Measurements from ENCODE around the gene SHB.

Gene SHB

GRCh38 chr9:38068701-38069628 lies at the start of gene SHB:
TSS of gene SHB (minus strand) at chr9:38069227. CDS start at chr9:38068645, 582 bp downstream.
- H3K27ac Mint-ChIP-seq: no peak within 1 kb of the TSS
- peak within 1 kb of the TSS; percentile 75 for H3K4me3 Mint-ChIP-seq
- H3K4me1 Mint-ChIP-seq: peaks cover 27% of the 10 kb centered on the region
- no peaks in the 10 kb centered on the region for H3K9me3 Mint-ChIP-seq
- peaks cover 2% of the 10 kb centered on the region for H3K27me3 Mint-ChIP-seq
- H3K36me3 Mint-ChIP-seq: no peaks in the 10 kb centered on the region

GRCh38 chr9:38117651-38118050 lies 48.6 kb upstream of the SHB start:
- Mint-ChIP-seq H3K4me3 (no peak overlapping the region), H3K27ac (no peak overlapping the region), H3K4me1 (no peaks in the 10 kb centered on the region), H3K36me3 (no peaks in the 10 kb centered on the region), H3K9me3 (no peaks in the 10 kb centered on the region), H3K27me3 (peaks cover 9% of the 10 kb centered on the region)

GRCh38 chr9:38114905-38115304 lies 45.9 kb upstream of the SHB start:
- Mint-ChIP-seq H3K9me3 (no peaks in the 10 kb centered on the region), H3K4me3 (no peak overlapping the region), H3K27ac (no peak overlapping the region), H3K27me3 (peaks cover 7% of the 10 kb centered on the region), H3K36me3 (no peaks in the 10 kb centered on the region), H3K4me1 (no peaks in the 10 kb centered on the region)

- Mint-ChIP-seq H3K27ac (peak overlapping the region; percentile 4), H3K4me1 (no peaks in the 10 kb centered on the region), H3K4me3 (no peak overlapping the region), H3K36me3 (no peaks in the 10 kb centered on the region), H3K27me3 (peaks cover 7% of the 10 kb centered on the region), H3K9me3 (no peaks in the 10 kb centered on the region)
These were observed 43.4 kb upstream of the SHB start for GRCh38 chr9:38112456-38112855.

GRCh38 chr9:38112049-38112448 lies 43.0 kb upstream of the SHB start:
- Mint-ChIP-seq H3K9me3 (no peaks in the 10 kb centered on the region), H3K27ac (no peak overlapping the region)

GRCh38 chr9:38110476-38110875 lies 41.4 kb upstream of the SHB start:
- Mint-ChIP-seq H3K27me3 (peaks cover 6% of the 10 kb centered on the region), H3K4me1 (no peaks in the 10 kb centered on the region), H3K9me3 (no peaks in the 10 kb centered on the region), H3K4me3 (no peak overlapping the region), H3K27ac (no peak overlapping the region), H3K36me3 (no peaks in the 10 kb centered on the region)

More at GRCh38 chr9:38112049-38112448, 43.0 kb upstream of the SHB start:
- Mint-ChIP-seq H3K4me3 (no peak overlapping the region), H3K4me1 (no peaks in the 10 kb centered on the region), H3K27me3 (peaks cover 7% of the 10 kb centered on the region), H3K36me3 (no peaks in the 10 kb centered on the region)

- Mint-ChIP-seq H3K27me3 (peaks cover 6% of the 10 kb centered on the region), H3K9me3 (no peaks in the 10 kb centered on the region), H3K4me3 (no peak overlapping the region), H3K27ac (no peak overlapping the region), H3K4me1 (no peaks in the 10 kb centered on the region), H3K36me3 (no peaks in the 10 kb centered on the region)
These were observed 40.6 kb upstream of the SHB start for GRCh38 chr9:38109601-38110000.

GRCh38 chr9:38108326-38108725 lies 39.3 kb upstream of the SHB start:
- no peaks in the 10 kb centered on the region for H3K9me3 Mint-ChIP-seq
- H3K4me3 Mint-ChIP-seq: no peak overlapping the region
- H3K27me3 Mint-ChIP-seq: peaks cover 11% of the 10 kb centered on the region
- no peaks in the 10 kb centered on the region for H3K36me3 Mint-ChIP-seq
- no peak overlapping the region for H3K27ac Mint-ChIP-seq
- no peaks in the 10 kb centered on the region for H3K4me1 Mint-ChIP-seq

GRCh38 chr9:38107811-38108304 lies 38.8 kb upstream of the SHB start:
- Mint-ChIP-seq H3K36me3 (no peaks in the 10 kb centered on the region), H3K4me3 (no peak overlapping the region), H3K27ac (no peak overlapping the region), H3K27me3 (peaks cover 12% of the 10 kb centered on the region), H3K9me3 (no peaks in the 10 kb centered on the region), H3K4me1 (no peaks in the 10 kb centered on the region)

GRCh38 chr9:38107405-38107804 lies 38.4 kb upstream of the SHB start:
- H3K9me3 Mint-ChIP-seq: no peaks in the 10 kb centered on the region
- H3K4me1 Mint-ChIP-seq: no peaks in the 10 kb centered on the region
- H3K27me3 Mint-ChIP-seq: peaks cover 9% of the 10 kb centered on the region
- H3K4me3 Mint-ChIP-seq: no peak overlapping the region
- no peaks in the 10 kb centered on the region for H3K36me3 Mint-ChIP-seq
- no peak overlapping the region for H3K27ac Mint-ChIP-seq

- Mint-ChIP-seq H3K9me3 (no peaks in the 10 kb centered on the region), H3K27me3 (peaks cover 9% of the 10 kb centered on the region), H3K4me1 (no peaks in the 10 kb centered on the region), H3K36me3 (no peaks in the 10 kb centered on the region), H3K27ac (no peak overlapping the region), H3K4me3 (no peak overlapping the region)
These were observed 37.5 kb upstream of the SHB start for GRCh38 chr9:38106488-38106887.

- H3K27me3 Mint-ChIP-seq: peaks cover 20% of the 10 kb centered on the region
These were observed 34.3 kb upstream of the SHB start for GRCh38 chr9:38103340-38103739.

GRCh38 chr9:38101423-38101822 lies 32.4 kb upstream of the SHB start:
- H3K9me3 Mint-ChIP-seq: no peaks in the 10 kb centered on the region
- no peaks in the 10 kb centered on the region for H3K36me3 Mint-ChIP-seq
- H3K27ac Mint-ChIP-seq: no peak overlapping the region
- peaks cover 20% of the 10 kb centered on the region for H3K27me3 Mint-ChIP-seq
- no peaks in the 10 kb centered on the region for H3K4me1 Mint-ChIP-seq
- H3K4me3 Mint-ChIP-seq: no peak overlapping the region

More at GRCh38 chr9:38103340-38103739, 34.3 kb upstream of the SHB start:
- H3K4me1 Mint-ChIP-seq: no peaks in the 10 kb centered on the region
- H3K27ac Mint-ChIP-seq: no peak overlapping the region
- H3K4me3 Mint-ChIP-seq: no peak overlapping the region
- H3K9me3 Mint-ChIP-seq: no peaks in the 10 kb centered on the region
- no peaks in the 10 kb centered on the region for H3K36me3 Mint-ChIP-seq

GRCh38 chr9:38096238-38096805 lies 27.3 kb upstream of the SHB start:
- Mint-ChIP-seq H3K9me3 (no peaks in the 10 kb centered on the region), H3K4me3 (no peak overlapping the region), H3K27ac (no peak overlapping the region), H3K27me3 (peaks cover 11% of the 10 kb centered on the region), H3K4me1 (no peaks in the 10 kb centered on the region), H3K36me3 (no peaks in the 10 kb centered on the region)

- Mint-ChIP-seq H3K9me3 (no peaks in the 10 kb centered on the region), H3K4me3 (no peak overlapping the region), H3K36me3 (no peaks in the 10 kb centered on the region), H3K4me1 (no peaks in the 10 kb centered on the region), H3K27me3 (peaks cover 4% of the 10 kb centered on the region), H3K27ac (no peak overlapping the region)
These were observed 25.1 kb upstream of the SHB start for GRCh38 chr9:38094165-38094564.

GRCh38 chr9:38092656-38093055 lies 23.6 kb upstream of the SHB start:
- H3K27me3 Mint-ChIP-seq: peaks cover 2% of the 10 kb centered on the region

More at GRCh38 chr9:38092656-38093055, 23.6 kb upstream of the SHB start:
- Mint-ChIP-seq H3K4me1 (no peaks in the 10 kb centered on the region), H3K36me3 (no peaks in the 10 kb centered on the region), H3K9me3 (no peaks in the 10 kb centered on the region), H3K4me3 (no peak overlapping the region), H3K27ac (no peak overlapping the region)
